ENCODE results near the gene CRABP2.

CRABP2 gene

GRCh38 chr1:156707417-156708217 is 2.2 kb upstream of the CRABP2 start:
- DNase-seq = no peak

- DNase-seq = no peak
Observed at GRCh38 chr1:156706657-156707416, 1.5 kb upstream of the CRABP2 start.

DNA sequence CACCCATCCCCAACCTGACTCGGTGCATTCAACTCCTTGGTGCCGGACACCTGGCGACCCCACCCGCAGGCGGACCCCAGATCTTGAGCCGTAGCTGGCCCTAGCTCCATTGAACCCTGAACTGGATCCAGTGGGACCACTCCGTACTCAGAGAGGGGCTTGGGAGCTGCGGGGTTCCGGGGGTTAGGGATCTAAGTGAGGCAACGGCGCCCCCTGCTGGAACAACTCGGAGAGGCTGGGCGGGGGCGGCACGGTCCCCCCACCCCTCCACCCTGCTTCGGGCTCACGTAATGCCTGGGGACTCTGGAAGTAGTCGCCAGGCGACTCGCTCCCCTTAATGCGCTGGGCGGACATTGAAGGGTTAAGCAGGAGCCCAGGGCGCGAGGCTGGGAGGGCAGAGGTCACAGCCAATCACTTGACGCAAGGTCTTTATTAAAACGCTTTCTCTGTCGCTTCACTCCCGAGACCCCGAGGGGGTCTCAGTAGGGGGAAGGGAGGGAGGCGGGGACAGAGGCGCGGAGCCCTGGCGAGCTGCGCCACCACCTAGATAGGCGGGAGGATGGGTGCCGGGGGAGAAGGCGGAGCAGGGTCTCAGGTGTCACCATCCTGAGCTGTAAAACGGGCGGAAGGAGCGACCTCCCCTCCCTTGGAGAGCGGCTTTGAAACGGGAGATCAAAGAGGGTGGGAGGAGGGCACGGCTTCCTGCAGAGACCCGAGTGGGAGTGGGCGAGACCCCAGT is 704 bp upstream of the CRABP2 start:
- DNase-seq = no peak

DNA sequence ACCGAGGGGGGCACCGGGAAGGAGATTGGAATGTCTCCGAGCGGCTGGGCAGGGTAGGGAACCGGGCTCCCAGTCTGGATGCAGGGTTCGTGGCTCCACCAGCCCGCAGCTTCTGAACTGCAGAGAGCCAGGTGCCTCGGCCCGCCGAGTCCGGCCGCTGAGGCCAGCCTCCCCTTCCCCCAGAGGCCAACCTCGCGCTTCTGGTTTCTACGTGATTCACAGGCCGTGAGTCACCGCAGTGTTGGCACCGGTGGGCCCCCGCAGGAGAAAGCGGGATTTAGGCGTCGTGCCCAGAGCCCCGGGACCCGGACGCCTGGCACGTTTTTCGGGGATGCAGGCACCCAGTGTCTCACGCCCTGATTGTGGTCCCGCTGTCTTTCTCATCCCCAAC is 458 bp downstream of the CRABP2 start:
- no peak for DNase-seq

DNA sequence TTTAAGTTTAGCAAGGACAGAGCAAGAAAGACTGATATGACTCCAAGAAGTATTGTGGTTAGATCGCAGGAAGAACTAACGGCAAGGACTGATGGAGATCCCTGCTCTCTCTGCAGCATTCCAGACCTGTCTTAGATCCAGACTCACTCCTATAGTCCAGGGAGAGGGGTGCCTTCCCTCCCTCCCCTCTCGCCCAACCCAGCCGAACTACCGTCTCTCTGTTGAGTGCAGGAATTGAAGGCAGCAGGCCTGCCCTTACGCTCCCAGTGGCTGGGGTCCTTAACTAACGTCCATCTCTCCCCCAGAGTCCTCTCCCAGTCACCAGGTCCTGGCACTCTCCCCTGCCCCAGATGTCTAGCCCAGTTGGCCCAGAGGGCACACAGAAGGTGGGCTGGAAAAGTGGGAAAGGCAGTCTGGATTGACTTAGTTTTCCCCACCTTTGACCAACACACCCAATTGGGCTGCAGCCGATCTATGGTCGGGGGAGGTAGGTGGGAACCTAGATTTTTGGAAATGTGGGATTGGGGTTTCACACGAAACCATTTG is 1.1 kb downstream of the CRABP2 start:
- no peak for DNase-seq

- DNase-seq = no peak
Observed at GRCh38 chr1:156703741-156704140, 1.6 kb downstream of the CRABP2 start.

- DNase-seq = no peak
Observed at GRCh38 chr1:156703336-156703735, 2.0 kb downstream of the CRABP2 start.

GRCh38 chr1:156700736-156701531 is 4.4 kb downstream of the CRABP2 start:
- no peak for DNase-seq

- DNase-seq = no peak
Observed at GRCh38 chr1:156698995-156699394, 6.4 kb downstream of the CRABP2 start.

DNA sequence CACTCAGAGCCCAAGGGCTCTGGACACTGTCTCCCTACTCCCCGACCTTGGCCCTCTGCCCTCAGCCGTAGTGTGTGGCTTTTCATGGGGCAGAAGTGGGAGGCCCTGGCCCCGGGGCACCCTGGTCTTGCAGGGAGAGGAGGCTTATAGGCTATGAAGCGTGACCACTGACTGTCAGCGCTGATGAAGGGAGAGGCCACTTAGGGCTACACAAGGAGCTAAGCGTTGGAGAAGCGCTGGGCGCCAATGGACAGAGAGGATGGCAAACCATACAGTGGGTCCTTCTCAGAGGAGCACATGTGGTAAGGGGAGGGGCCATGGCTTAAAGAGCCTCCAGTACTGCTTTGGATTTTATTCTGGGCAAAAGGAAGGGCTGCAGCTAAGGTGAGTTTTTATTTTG is 7.9 kb downstream of the CRABP2 start:
- no peak for DNase-seq

GRCh38 chr1:156696755-156697154 is 8.6 kb downstream of the CRABP2 start:
- no peak for DNase-seq

DNA sequence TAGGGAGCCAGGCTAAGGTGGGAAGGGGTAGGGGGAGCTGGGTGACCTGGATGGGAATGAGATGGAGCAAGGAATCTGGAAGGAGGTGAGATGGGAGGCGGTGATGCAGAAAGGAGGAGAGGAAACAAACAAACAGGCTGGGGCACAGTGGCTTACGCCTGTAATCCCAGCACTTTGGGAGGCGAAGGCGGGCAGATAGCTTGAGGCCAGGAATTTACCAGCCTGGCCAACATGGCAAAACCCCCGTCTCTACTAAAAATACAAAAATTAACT is 10.8 kb downstream of the CRABP2 start:
- no peak for DNase-seq

- DNase-seq = no peak
Observed at GRCh38 chr1:156693848-156694689, 11.3 kb downstream of the CRABP2 start.

DNA sequence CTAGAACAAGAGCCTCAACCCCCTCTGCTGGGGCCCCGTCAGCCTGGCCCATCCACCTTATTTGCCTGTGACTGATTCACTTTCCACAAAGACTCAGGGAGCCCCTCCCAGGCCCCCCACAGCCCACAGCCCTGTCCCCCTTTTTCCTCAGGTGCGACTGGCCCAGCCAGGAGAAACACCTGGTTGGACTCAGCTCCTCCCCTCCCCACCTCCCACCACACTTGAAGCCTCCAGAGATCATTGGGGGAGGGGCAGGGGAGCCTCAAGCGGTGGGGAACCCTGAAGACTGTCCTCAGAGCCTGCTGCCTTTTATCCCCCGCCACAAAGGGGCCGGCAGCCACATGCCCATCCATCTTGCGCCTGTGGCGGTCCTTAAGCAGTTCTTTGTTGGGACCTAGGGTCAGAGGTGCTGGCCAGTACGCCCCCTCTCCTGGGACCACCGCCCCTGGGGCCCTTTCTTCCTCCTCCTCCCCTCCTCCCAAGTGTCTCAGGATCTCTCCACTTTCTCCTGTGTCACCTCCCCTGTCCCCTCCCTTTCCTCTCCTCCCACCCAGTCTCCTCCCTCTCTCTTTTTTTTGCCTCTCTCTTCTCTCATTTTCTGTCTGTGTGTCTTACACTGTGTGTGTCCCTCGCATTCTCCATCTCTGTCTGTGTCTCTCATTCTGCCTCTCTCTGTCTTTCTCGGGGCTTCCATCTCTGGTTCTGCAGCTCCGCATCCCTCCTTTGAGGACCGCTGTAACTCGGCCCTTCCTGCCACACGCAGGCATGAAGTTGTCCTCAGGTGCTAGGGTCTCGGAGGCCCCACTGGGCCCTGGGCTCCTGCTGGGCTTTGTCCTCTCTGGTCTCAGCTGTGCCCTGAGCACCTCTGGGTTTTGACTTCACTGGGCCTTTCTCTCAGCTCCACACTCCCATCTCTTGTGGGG is 12.2 kb downstream of the CRABP2 start:
- DNase-seq = no peak

- DNase-seq = no peak
Observed at GRCh38 chr1:156692441-156692924, 12.9 kb downstream of the CRABP2 start.

DNA sequence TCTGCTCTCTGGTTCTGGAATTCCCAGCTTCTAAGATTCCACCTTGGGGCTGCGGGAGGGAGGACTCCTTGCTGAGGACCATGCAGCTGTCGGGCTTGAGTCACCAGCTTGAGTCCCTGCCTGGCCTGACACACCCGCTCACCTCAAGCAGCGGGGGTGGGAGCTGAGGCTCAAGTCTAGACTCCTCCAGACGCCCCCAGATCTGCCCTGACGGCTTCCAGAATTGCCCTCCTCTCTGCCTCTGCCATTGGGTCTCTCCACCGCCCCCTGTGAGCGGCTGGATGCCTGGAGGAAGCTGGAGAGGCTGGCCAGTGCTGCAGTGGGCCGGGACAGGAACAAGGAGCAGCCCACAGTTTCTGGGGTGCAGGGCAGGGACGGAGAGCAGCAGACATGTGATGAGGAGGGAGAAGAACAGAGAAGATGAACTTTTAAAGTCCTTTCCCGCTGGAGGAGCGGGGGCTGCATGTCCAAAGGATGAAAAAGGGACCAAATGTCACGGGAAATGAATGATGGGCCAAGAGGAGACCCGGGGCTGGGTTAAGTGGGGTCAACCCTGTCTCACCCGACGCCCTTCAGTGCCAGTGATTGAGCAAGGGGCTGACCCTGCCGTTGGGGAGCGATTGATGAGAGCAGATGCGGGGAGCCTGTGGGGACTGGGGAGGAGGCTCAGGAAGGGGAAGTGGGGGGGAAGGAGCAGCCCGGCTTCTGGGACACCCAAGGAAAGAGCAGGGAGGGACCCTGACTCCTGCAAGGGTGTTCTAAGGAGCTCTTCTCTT is 13.5 kb downstream of the CRABP2 start:
- DNase-seq = no peak

- no peak for DNase-seq
Observed at GRCh38 chr1:156691191-156691590, 14.2 kb downstream of the CRABP2 start.

DNA sequence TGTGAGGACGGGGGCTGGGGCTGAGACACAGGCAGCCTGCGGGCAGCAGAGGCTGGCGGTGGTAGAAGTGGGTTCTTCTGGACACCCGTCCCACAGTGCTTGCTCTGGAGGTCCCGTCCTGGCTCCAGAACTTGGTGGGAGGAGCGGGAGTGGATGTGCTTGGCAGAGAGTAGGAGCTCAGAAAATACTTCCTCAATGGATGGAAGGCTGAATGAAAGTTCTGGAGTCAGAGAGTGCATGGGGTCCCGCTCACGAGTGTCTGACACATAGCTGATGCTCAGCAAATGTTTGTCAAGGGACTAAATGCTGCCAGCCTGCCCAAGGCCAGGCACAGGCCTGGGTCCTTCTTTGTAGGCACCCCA is 14.7 kb downstream of the CRABP2 start:
- DNase-seq = no peak

DNA sequence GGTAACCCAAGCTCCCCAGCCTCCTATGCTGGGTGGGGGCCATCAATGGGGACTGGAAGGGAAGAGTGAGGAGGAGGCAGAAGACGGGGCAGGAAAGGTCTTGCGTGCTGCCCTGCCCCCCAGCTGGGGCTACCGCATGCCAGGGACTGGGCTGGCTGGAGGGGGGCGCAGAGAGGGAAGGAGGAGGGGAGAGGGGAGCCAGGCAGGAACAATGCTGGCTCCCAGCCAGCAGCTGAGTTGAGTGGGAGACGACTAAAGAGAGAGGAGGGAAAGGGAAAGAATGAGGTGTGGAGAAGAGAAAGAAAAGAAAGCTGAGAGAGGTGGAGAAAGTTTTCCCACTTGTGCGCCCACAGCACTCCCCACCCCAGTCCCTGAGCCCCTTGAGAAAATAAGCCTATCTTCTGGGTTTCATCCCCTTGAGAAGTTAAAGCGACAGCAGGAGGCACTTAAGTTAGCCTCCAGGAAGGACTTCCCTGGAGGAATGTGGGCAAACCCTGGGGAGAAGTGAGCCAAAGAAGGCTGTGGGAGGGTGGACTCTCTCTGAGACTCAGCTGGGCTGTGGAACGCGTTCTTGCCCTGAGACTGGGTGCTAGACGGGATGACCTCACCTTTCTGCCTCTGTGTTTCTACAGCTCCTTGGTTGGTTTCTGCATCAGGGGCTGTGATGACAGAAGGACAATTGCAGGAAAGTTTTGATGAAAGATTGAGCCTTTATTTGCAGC is 15.3 kb downstream of the CRABP2 start:
- no peak for DNase-seq

All from NCI-H1048 (cell line).